Left lung (tissue), 10 donors: ENCODE measurements around the gene MMP14. TPM values are rescaled to one million over a fixed set of nuclear protein-coding genes. Genes with fewer than 3 reads are reported as not detected.
"Not testable (repeated sequence)": the region's sequence is repeated elsewhere in the genome, so short reads cannot be mapped to it uniquely, and the experiment has no call there.

Experiments
- ATAC-seq: fragments of 200-7000 bp; cut with Tn5 transposase; one replicate; pipeline ENCODE4 v1.9.1; 2020; ENCODE audit warnings: moderate library complexity
- DNase-seq, 4 donors: peaks; one replicate each; pipeline ENCODE4 v3.0.0-alpha.2; 2013 to 2020
- H3K27ac ChIP-seq, 2 donors: fragments of 200-600 bp; sonication (generic) in 1 of 2; one replicate each; pipeline versions ENCODE4 v1.5.0 to v1.8.0; 2020 to 2021
- H3K27me3 ChIP-seq, 2 donors: fragments of 200-600 bp; sonication (generic) in 1 of 2; one replicate each; pipeline versions ENCODE4 v1.5.0 to v1.8.0; 2020 to 2021
- H3K36me3 ChIP-seq, 2 donors: fragments of 200-600 bp; sonication (generic) in 1 of 2; one replicate each; pipeline versions ENCODE4 v1.5.0 to v1.8.0; 2020 to 2021
- H3K4me1 ChIP-seq, 2 donors: fragments of 200-600 bp; one replicate each; pipeline ENCODE4 v1.8.0; 2021
- H3K4me3 ChIP-seq, 2 donors: fragments of 200-600 bp; sonication (generic) in 1 of 2; one replicate each; pipeline versions ENCODE4 v1.5.0 to v1.8.0; 2020 to 2021; ENCODE audit warnings: mild to moderate bottlenecking in 1 of 2
- H3K9me3 ChIP-seq, 2 donors: fragments of 200-600 bp; sonication (generic) in 1 of 2; one replicate each; pipeline versions ENCODE4 v1.5.0 to v1.8.0; 2020 to 2021
- CTCF ChIP-seq, 2 donors: fragments of 200-600 bp; sonication (generic) in 1 of 2; IDR thresholded peaks; one replicate each; pipeline versions ENCODE4 v1.5.0 to v1.8.0; 2021; ENCODE audit warnings: antibody characterized with exemption in 2 of 2
- intact Hi-C, 2 donors: fragments of 100-400 bp; cut with DNase I; formaldehyde crosslinking; loops; one replicate each; pipeline versions ENCODE4 v1.11.2 to v1.14.2; 2022
- polyA plus RNA-seq, 6 donors: library from polyadenylated mRNA; unstranded; fragments of 120-200 nt; gene quantifications; one replicate each; pipeline ENCODE4 v1.2.1, GENCODE V29; 2013; ENCODE audit not compliant: insufficient read length in 6 of 6
- total RNA-seq, 2 donors: library from RNA; stranded (reverse); fragmentation: NEBNext Ultra II Directional; extraction: Animal tissue kit (Norgen Biotek cat#: 25700); gene quantifications; one replicate each; pipeline ENCODE4 v1.2.1, GENCODE V29; 2021
- donor health status: DM: no; HTN: yes; CAD: no.
- donor health status: DM: no; HTN: no; CAD: no.

MMP14 gene
- total and polyA plus RNA-seq, 8 donors, result 169 to 225 (median 195) TPM

DNA sequence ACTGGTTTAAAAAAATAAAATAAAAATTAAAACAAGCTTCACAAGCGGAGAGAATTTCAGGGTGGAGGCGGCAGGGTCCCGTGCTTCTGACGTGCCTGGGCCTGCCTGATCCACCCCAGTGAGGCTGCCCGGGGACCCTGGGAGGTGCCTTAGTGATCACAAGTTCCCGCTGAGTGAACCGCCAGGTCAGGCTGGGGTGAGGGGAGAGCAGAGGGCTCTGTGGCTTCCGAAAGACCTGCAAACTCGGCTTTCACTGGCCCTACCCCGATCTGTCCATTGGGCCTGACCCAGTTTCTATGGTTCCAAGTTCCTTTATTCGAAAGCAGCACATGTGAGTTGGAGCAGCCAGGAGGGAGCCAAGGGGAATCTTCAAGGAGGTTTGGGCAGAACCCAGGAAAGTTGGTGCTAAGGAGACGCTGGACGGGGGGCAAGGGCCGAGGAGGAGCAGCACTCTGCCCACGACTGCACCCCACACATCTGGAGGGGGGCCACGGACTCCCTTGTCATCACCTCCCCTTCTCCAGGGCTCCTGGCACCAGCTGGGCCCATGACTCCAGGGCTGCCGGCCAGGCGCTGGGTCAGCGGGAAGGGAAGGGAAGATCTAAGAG, 12.9 kb downstream of the MMP14 start:
- Histone ChIP-seq H3K4me1 (peaks cover 29 to 78% of the 10 kb centered on the region in 2 donors), H3K27ac (peak overlapping the region; percentile 71 to 88), H3K4me3 (no peak overlapping the region), H3K36me3 (peaks cover 0 to 27% of the 10 kb centered on the region in 2 donors), H3K27me3 (no peaks in the 10 kb centered on the region), H3K9me3 (no peaks in the 10 kb centered on the region)
- intact Hi-C loops, result no loop called here
- TF ChIP-seq CTCF (IDR thresholded peaks at IDR 0.05), result no peak
- ATAC-seq (peak; percentile 4), DNase-seq (peak in 3 of 4 donors; percentile 58 to 61 (median 60))

GRCh38 chr14:22850944-22851764, 14.8 kb downstream of the MMP14 start:
- peak overlapping the region; percentile 80 to 85 for H3K27ac ChIP-seq
- H3K4me1 ChIP-seq, result peaks cover 29 to 71% of the 10 kb centered on the region in 2 donors
- DNase-seq, result peak in 3 of 4 donors; percentile 78 to 94 (median 83)
- H3K27me3 ChIP-seq, result no peaks in the 10 kb centered on the region
- H3K4me3 ChIP-seq, result no peak overlapping the region
- no peak for TF ChIP-seq CTCF (IDR thresholded peaks at IDR 0.05)
- H3K9me3 ChIP-seq, result no peaks in the 10 kb centered on the region
- peak; percentile 24 for ATAC-seq
- H3K36me3 ChIP-seq, result peaks cover 0 to 9% of the 10 kb centered on the region in 2 donors
- intact Hi-C loops, result no loop called here

GRCh38 chr14:22852178-22852577, 15.8 kb downstream of the MMP14 start:
- H3K9me3 ChIP-seq, ATAC-seq, DNase-seq, H3K27me3 ChIP-seq, H3K36me3 ChIP-seq, H3K4me3 ChIP-seq, intact Hi-C loops: not testable (repeated sequence)
- H3K4me1 ChIP-seq, result peaks cover 29 to 61% of the 10 kb centered on the region in 2 donors
- H3K27ac ChIP-seq, result peak overlapping the region in 1 of 2 donors; percentile 80

DNA sequence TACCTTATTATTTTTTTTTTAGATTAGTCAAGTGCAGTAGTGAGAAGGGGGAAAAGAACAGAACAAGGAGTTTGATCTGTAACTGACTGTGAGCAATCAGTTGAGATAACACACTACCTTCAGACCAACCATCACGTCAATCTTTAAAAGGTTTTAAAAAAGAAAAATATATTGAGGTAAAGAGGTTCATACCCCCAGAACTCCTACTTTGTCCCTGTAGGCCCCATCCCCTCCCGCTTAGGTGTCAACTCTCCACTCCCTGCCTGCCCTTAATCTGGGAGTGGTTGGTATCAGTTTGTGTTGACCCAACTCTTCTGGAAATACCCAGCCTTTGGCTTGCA, 16.2 kb downstream of the MMP14 start:
- Histone ChIP-seq H3K36me3 (no peaks in the 10 kb centered on the region), H3K27me3 (peaks cover 0 to 4% of the 10 kb centered on the region in 2 donors), H3K27ac (peak overlapping the region in 1 of 2 donors; percentile 55), H3K4me1 (peaks cover 27 to 57% of the 10 kb centered on the region in 2 donors), H3K9me3 (no peaks in the 10 kb centered on the region), H3K4me3 (no peak overlapping the region)
- ATAC-seq (no peak), DNase-seq (no peak)
- intact Hi-C loops, result no loop called here
- no peak for TF ChIP-seq CTCF (IDR thresholded peaks at IDR 0.05)

- Histone ChIP-seq H3K36me3 (no peaks in the 10 kb centered on the region), H3K27ac (peak overlapping the region in 1 of 2 donors; percentile 55), H3K9me3 (no peaks in the 10 kb centered on the region), H3K27me3 (peaks cover 0 to 4% of the 10 kb centered on the region in 2 donors), H3K4me3 (peak overlapping the region; percentile 21 to 30), H3K4me1 (peaks cover 22 to 51% of the 10 kb centered on the region in 2 donors)
- intact Hi-C loops, result no loop called here
- DNase-seq (peak; percentile 84 to 96 (median 90)), ATAC-seq (peak; percentile 86)
- peak; percentile 94 to 98 for TF ChIP-seq CTCF (IDR thresholded peaks at IDR 0.05)
These were observed 16.8 kb downstream of the MMP14 start for GRCh38 chr14:22852940-22853767.

- ATAC-seq, intact Hi-C loops, DNase-seq, H3K4me3 ChIP-seq, H3K27me3 ChIP-seq, H3K9me3 ChIP-seq, H3K27ac ChIP-seq, H3K36me3 ChIP-seq: not testable (repeated sequence)
- H3K4me1 ChIP-seq, result peaks cover 18 to 39% of the 10 kb centered on the region in 2 donors
These were observed 17.9 kb downstream of the MMP14 start for GRCh38 chr14:22854296-22854695.
